ENCODE data around the gene ADAM22. TPM values are rescaled to one million over a fixed set of nuclear protein-coding genes. Genes with fewer than 3 reads are reported as not detected.

ADAM22 gene
- total and polyA plus RNA-seq, 2 donors (not counting 1 experiment from before 2014, with no cell fraction given) = 0.18 to 0.66 TPM

- no peaks in the 10 kb centered on the region for H3K4me1 ChIP-seq (ENCODE audit: control insufficient read depth, extremely low read depth, insufficient read depth, low read length)
- no peak for TF ChIP-seq EZH2 (IDR thresholded peaks at IDR 0.05; ENCODE audit: low read length, missing control alignments)
- TF ChIP-seq CTCF (conservative IDR thresholded peaks at IDR 0.05 in 1 of 2, IDR thresholded peaks at IDR 0.05 in 1 of 2; ENCODE audit: low read depth in 1 of 2, low read length in 2 of 2) = no peak
- H3K4me2 ChIP-seq (ENCODE audit: extremely low read depth, insufficient read depth, low read length) = no peak overlapping the region
- no peaks in the 10 kb centered on the region for H3K9me3 ChIP-seq (ENCODE audit: control insufficient read depth, insufficient read depth, low read depth, low read length)
- no peaks in the 10 kb centered on the region for H4K20me1 ChIP-seq (ENCODE audit: control insufficient read depth, extremely low read depth, insufficient read depth, low read length)
- no peak overlapping the region for H3K27ac ChIP-seq (ENCODE audit: insufficient read depth, low read length)
- H3K79me2 ChIP-seq (ENCODE audit: control insufficient read depth, insufficient read depth, low read length) = no peaks in the 10 kb centered on the region
- no peaks in the 10 kb centered on the region for H3K36me3 ChIP-seq (ENCODE audit: control insufficient read depth, insufficient read depth, low read length)
- no peak overlapping the region for H2AFZ ChIP-seq (ENCODE audit: low read length)
- no peaks in the 10 kb centered on the region for H3K27me3 ChIP-seq (ENCODE audit: control insufficient read depth, insufficient read depth, low read length)
- H3K9ac ChIP-seq (ENCODE audit: insufficient read depth, low read length) = no peak overlapping the region
- no peak for DNase-seq (ENCODE audit: low read depth in 2 of 2)
- no peak overlapping the region for H3K4me3 ChIP-seq (replicated peaks in 1 of 4; ENCODE audit: control extremely low read depth in 1 of 4, insufficient read depth in 1 of 4, low read depth in 3 of 4, low read length in 4 of 4)
Observed at GRCh38 chr7:88141953-88142352, 207.9 kb downstream of the ADAM22 start.

GRCh38 chr7:88146616-88147015, 212.6 kb downstream of the ADAM22 start:
- Histone ChIP-seq H3K36me3 (ENCODE audit: control insufficient read depth, insufficient read depth, low read length) (no peaks in the 10 kb centered on the region), H4K20me1 (ENCODE audit: control insufficient read depth, extremely low read depth, insufficient read depth, low read length) (no peaks in the 10 kb centered on the region), H2AFZ (ENCODE audit: low read length) (no peak overlapping the region), H3K4me1 (ENCODE audit: control insufficient read depth, extremely low read depth, insufficient read depth, low read length) (no peaks in the 10 kb centered on the region), H3K4me2 (ENCODE audit: extremely low read depth, insufficient read depth, low read length) (no peak overlapping the region), H3K9ac (ENCODE audit: insufficient read depth, low read length) (no peak overlapping the region), H3K4me3 (replicated peaks in 1 of 4; ENCODE audit: control extremely low read depth in 1 of 4, insufficient read depth in 1 of 4, low read depth in 3 of 4, low read length in 4 of 4) (no peak overlapping the region), H3K27ac (ENCODE audit: insufficient read depth, low read length) (no peak overlapping the region), H3K27me3 (ENCODE audit: control insufficient read depth, insufficient read depth, low read length) (no peaks in the 10 kb centered on the region), H3K9me3 (ENCODE audit: control insufficient read depth, insufficient read depth, low read depth, low read length) (no peaks in the 10 kb centered on the region), H3K79me2 (ENCODE audit: control insufficient read depth, insufficient read depth, low read length) (no peaks in the 10 kb centered on the region)
- no peak for DNase-seq (ENCODE audit: low read depth in 2 of 2)
- TF ChIP-seq EZH2 (IDR thresholded peaks at IDR 0.05; ENCODE audit: low read length, missing control alignments) = no peak
- TF ChIP-seq CTCF (conservative IDR thresholded peaks at IDR 0.05 in 1 of 2, IDR thresholded peaks at IDR 0.05 in 1 of 2; ENCODE audit: low read depth in 1 of 2, low read length in 2 of 2) = no peak

- H3K4me3 ChIP-seq (replicated peaks in 1 of 4; ENCODE audit: control extremely low read depth in 1 of 4, insufficient read depth in 1 of 4, low read depth in 3 of 4, low read length in 4 of 4) = no peak overlapping the region
- no peaks in the 10 kb centered on the region for H3K9me3 ChIP-seq (ENCODE audit: control insufficient read depth, insufficient read depth, low read depth, low read length)
- no peaks in the 10 kb centered on the region for H3K27me3 ChIP-seq (ENCODE audit: control insufficient read depth, insufficient read depth, low read length)
- no peak for DNase-seq (ENCODE audit: low read depth in 2 of 2)
- no peak overlapping the region for H3K4me2 ChIP-seq (ENCODE audit: extremely low read depth, insufficient read depth, low read length)
- H4K20me1 ChIP-seq (ENCODE audit: control insufficient read depth, extremely low read depth, insufficient read depth, low read length) = no peaks in the 10 kb centered on the region
- H3K27ac ChIP-seq (ENCODE audit: insufficient read depth, low read length) = no peak overlapping the region
- no peaks in the 10 kb centered on the region for H3K36me3 ChIP-seq (ENCODE audit: control insufficient read depth, insufficient read depth, low read length)
- H3K4me1 ChIP-seq (ENCODE audit: control insufficient read depth, extremely low read depth, insufficient read depth, low read length) = no peaks in the 10 kb centered on the region
- H3K79me2 ChIP-seq (ENCODE audit: control insufficient read depth, insufficient read depth, low read length) = no peaks in the 10 kb centered on the region
- H3K9ac ChIP-seq (ENCODE audit: insufficient read depth, low read length) = no peak overlapping the region
- TF ChIP-seq EZH2 (IDR thresholded peaks at IDR 0.05; ENCODE audit: low read length, missing control alignments) (no peak), CTCF (conservative IDR thresholded peaks at IDR 0.05 in 1 of 2, IDR thresholded peaks at IDR 0.05 in 1 of 2; ENCODE audit: low read depth in 1 of 2, low read length in 2 of 2) (no peak)
- H2AFZ ChIP-seq (ENCODE audit: low read length) = no peak overlapping the region
Observed at GRCh38 chr7:88147341-88147740, 213.3 kb downstream of the ADAM22 start.
